ENCODE data around the gene CIB2. TPM values are rescaled to one million over a fixed set of nuclear protein-coding genes. Genes with fewer than 3 reads are reported as not detected.

Gene CIB2
- total RNA-seq, 1 experiment from 2014 or later: 17.3 TPM

GRCh38 chr15:78149068-78149804, 18.0 kb upstream of the CIB2 start, which contains the start of gene IDH3A (continued):
- TF ChIP-seq SRF (IDR thresholded peaks at IDR 0.05; ENCODE audit: low read depth) (no peak), POLR2A (IDR thresholded peaks at IDR 0.05; ENCODE audit: borderline replicate concordance, extremely low read depth, insufficient read depth, insufficient read length) (peak; percentile 68), MAX (IDR thresholded peaks at IDR 0.05) (peak; percentile 63; the same call in 1 of the 2 replicates), ELF1 (IDR thresholded peaks at IDR 0.05; ENCODE audit: borderline replicate concordance, low read depth) (peak; percentile 80)

- intact Hi-C loops (cut with micrococcal nuclease): no loop called here
- Histone ChIP-seq H3K9me3 (ENCODE audit: control insufficient read depth in 1 of 2, insufficient read depth in 1 of 2, low read depth in 1 of 2, low read length in 2 of 2) (no peaks in the 10 kb centered on the region), H3K79me2 (ENCODE audit: insufficient read depth, low read length) (peaks cover 38% of the 10 kb centered on the region), H4K20me1 (ENCODE audit: insufficient read depth) (no peaks in the 10 kb centered on the region), H2AFZ (ENCODE audit: low read depth, low read length, poor library complexity, severe bottlenecking) (peak overlapping the region; percentile 73), H3K9ac (ENCODE audit: low read length) (peak overlapping the region; percentile 78), H3K4me2 (ENCODE audit: low read length) (peak overlapping the region; percentile 89), H3K4me3 (replicated peaks in 1 of 2; ENCODE audit: low read depth in 1 of 2, low read length in 2 of 2) (peak overlapping the region; percentile 70 to 77), H3K36me3 (ENCODE audit: control insufficient read depth in 1 of 2, insufficient read depth in 2 of 2, low read length in 2 of 2) (no peaks in the 10 kb centered on the region), H3K4me1 (ENCODE audit: control insufficient read depth in 1 of 2, insufficient read depth in 2 of 2, low read length in 2 of 2) (peaks cover 4 to 36% of the 10 kb centered on the region in 2 experiments; a peak in 3 of 4 replicates), H3K27me3 (ENCODE audit: insufficient read depth, low read length) (no peaks in the 10 kb centered on the region), H3K27ac (ENCODE audit: low read depth, low read length) (peak overlapping the region; percentile 38; the same call in 1 of the 2 replicates), H3K9me2 (ENCODE audit: insufficient read depth) (no peaks in the 10 kb centered on the region)
- CTCF ChIA-PET: interaction anchor here (1.2 to 1.4 kb wide), 2 partner anchors 9 to 17 kb away, joined by 3 to 5 read pairs; partner anchors contain the start of gene CIB2
- RAD21 ChIA-PET (ENCODE audit: low non-redundant PET in 1 of 2, low total read pairs in 2 of 2, uncharacterized antibody in 2 of 2, unreplicated experiment in 2 of 2): interaction anchor here in 1 of 2 experiments (0.7 kb wide), 2 partner anchors 17 to 150 kb away, joined by 3 read pairs; no protein-coding TSS in a partner anchor
- BruUV-seq (replicated peaks): TSS peak; percentile 92
- POLR2A ChIA-PET: interaction anchor here (0.6 to 1.0 kb wide), 7 partner anchors 9 to 238 kb away, joined by 3 to 7 read pairs (median 3); no protein-coding TSS in a partner anchor
- ATAC-seq (peak; percentile 7), DNase-seq (ENCODE audit: low read depth, low spot score) (no peak)
- TF ChIP-seq SIN3A (IDR thresholded peaks at IDR 0.05; ENCODE audit: low read depth): no peak
- TF ChIP-seq REST (IDR thresholded peaks at IDR 0.05; ENCODE audit: low read depth): no peak
- TF ChIP-seq FOSL1 (IDR thresholded peaks at IDR 0.05; ENCODE audit: low read depth): no peak
- no peak for TF ChIP-seq SRF (IDR thresholded peaks at IDR 0.05; ENCODE audit: low read depth)
- TF ChIP-seq CBX3 (IDR thresholded peaks at IDR 0.05; ENCODE audit: low read depth): no peak
- no peak for TF ChIP-seq EGR1 (IDR thresholded peaks at IDR 0.05; ENCODE audit: low read depth)
- no peak for TF ChIP-seq POLR2A (IDR thresholded peaks at IDR 0.05; ENCODE audit: borderline replicate concordance, extremely low read depth, insufficient read depth, insufficient read length)
- TF ChIP-seq ZFX (IDR thresholded peaks at IDR 0.05): no peak
- no peak for TF ChIP-seq ATF3 (IDR thresholded peaks at IDR 0.05)
- TF ChIP-seq RAD21 (IDR thresholded peaks at IDR 0.05; ENCODE audit: low read depth): no peak
- no peak for TF ChIP-seq CTCF (IDR thresholded peaks at IDR 0.05 in 2 of 3, conservative IDR thresholded peaks at IDR 0.05 in 1 of 3; ENCODE audit: borderline replicate concordance in 1 of 3, insufficient read depth in 1 of 3, low read depth in 2 of 3, low read length in 2 of 3)
- TF ChIP-seq POLR2AphosphoS5 (IDR thresholded peaks at IDR 0.05; ENCODE audit: low read depth, low read length): no peak
- TF ChIP-seq ZNF274 (IDR thresholded peaks at IDR 0.05; ENCODE audit: low read depth, low read length): no peak
- no peak for TF ChIP-seq EZH2 (IDR thresholded peaks at IDR 0.05)
- TF ChIP-seq YY1 (IDR thresholded peaks at IDR 0.05; ENCODE audit: extremely low read depth, insufficient replicate concordance, low read depth, low read length): no peak
- TF ChIP-seq JUND (IDR thresholded peaks at IDR 0.05): no peak
Measured at GRCh38 chr15:78148392-78149067, 17.3 kb upstream of the CIB2 start.

Measured in HCT116 (cell line).